A549 (cell line): ENCODE measurements around the gene DHX32. TPM values are rescaled to one million over a fixed set of nuclear protein-coding genes. Genes with fewer than 3 reads are reported as not detected.

Source experiments
- ATAC-seq, 2 experiments: fragments of 200-7000 bp in 1 of 2; fragments of >200 bp in 1 of 2; cut with Nextera tagmentation in 1 of 2; cut with Tn5 transposase in 1 of 2; 3 replicates each; pipeline versions ENCODE4 v1.8.0 to v1.9.1; 2018 to 2020; ENCODE audit warnings: mild to moderate bottlenecking in 1 of 2, moderate library complexity in 1 of 2
- CTCF ChIA-PET: fragments of 300-600 bp; sonication (Branson Sonifier 250); formaldehyde crosslinking; extraction: SDS; loops from one replicate; lab custom pipeline; 2021; ENCODE audit warnings: antibody characterized with exemption, inconsistent platforms; lab: Yijun Ruan, JAX
- POLR2A ChIA-PET: fragments of 350-600 bp; formaldehyde crosslinking; extraction: SDS; loops from one replicate; lab custom pipeline; 2021; ENCODE audit warnings: antibody characterized with exemption, inconsistent platforms; lab: Yijun Ruan, JAX
- DNase-seq, 2 experiments: peaks; one replicate each; pipeline versions ENCODE4 v3.0.0 to v3.0.0-alpha.2; 2011 to 2016; ENCODE audit warnings: low read depth in 1 of 2, low spot score in 1 of 2
- FAIRE-seq: peaks from 2 replicates; lab custom pipeline; 2011; peaks lifted over from hg19 to GRCh38; lab: Jason Lieb, UNC
- H3K27ac ChIP-seq, 2 experiments: fragments of >200 bp; sonication (Bioruptor Twin); formaldehyde crosslinking; 3 replicates each; pipeline ENCODE4 v1.5.1; 2016 to 2017
- H3K4me1 ChIP-seq: fragments of >200 bp; sonication (Bioruptor Twin); formaldehyde crosslinking; 3 replicates; pipeline ENCODE4 v1.6.1; 2016
- H3K4me2 ChIP-seq: fragments of >200 bp; sonication (Bioruptor Twin); formaldehyde crosslinking; 3 replicates; pipeline ENCODE4 v1.6.1; 2016
- H3K4me3 ChIP-seq: fragments of >200 bp; sonication (Bioruptor Twin); formaldehyde crosslinking; 3 replicates; pipeline ENCODE4 v1.5.1; 2016
- H3K9me3 ChIP-seq: fragments of >200 bp; sonication (Bioruptor Twin); formaldehyde crosslinking; 3 replicates; pipeline ENCODE4 v1.6.1; 2016
- CHD4 ChIP-seq: fragments of 200-600 bp; sonication (generic); IDR thresholded peaks from 2 replicates; pipeline ENCODE4 v1.6.1; 2016; ENCODE audit warnings: antibody characterized with exemption, mild to moderate bottlenecking, borderline replicate concordance
- EHMT2 ChIP-seq: fragments of 200-600 bp; sonication (generic); IDR thresholded peaks from 2 replicates; pipeline ENCODE4 v1.6.1; 2016; ENCODE audit warnings: antibody characterized with exemption, low read depth, mild to moderate bottlenecking, moderate library complexity
- ELK1 ChIP-seq: fragments of 150-350 bp; IDR thresholded peaks from 2 replicates; pipeline ENCODE4 v1.6.1; 2014; ENCODE audit warnings: low read depth, mild to moderate bottlenecking, low read length
- EP300 ChIP-seq, 2 experiments: fragments of >200 bp; sonication (Bioruptor Twin); formaldehyde crosslinking; IDR thresholded peaks; 2 replicates in 1 of 2; 3 replicates in 1 of 2; pipeline ENCODE4 v1.6.1; 2016 to 2017
- FOSL2 ChIP-seq, 2 experiments: fragments of 450-650 bp in 1 of 2; fragments of >200 bp in 1 of 2; sonication (Bioruptor Twin) in 1 of 2; formaldehyde crosslinking; IDR thresholded peaks; 2 replicates each; pipeline versions ENCODE4 v1.5.0 to v1.6.1; 2016 to 2020; ENCODE audit warnings: mild to moderate bottlenecking in 1 of 2, moderate library complexity in 1 of 2
- GATA3 ChIP-seq: IDR thresholded peaks from 2 replicates; pipeline ENCODE4 v1.6.1; 2012; ENCODE audit warnings: borderline replicate concordance
- HEYL ChIP-seq: fragments of 250-450 bp; sonication (Bioruptor Pico); IDR thresholded peaks from 2 replicates; pipeline ENCODE4 v1.8.0; 2021; ENCODE audit warnings: mild to moderate bottlenecking, moderate library complexity
- JUN ChIP-seq, 2 experiments: fragments of >200 bp; sonication (Bioruptor Twin); formaldehyde crosslinking; IDR thresholded peaks; 2 replicates in 1 of 2; 3 replicates in 1 of 2; pipeline ENCODE4 v1.6.1; 2016 to 2017
- JUNB ChIP-seq: fragments of >200 bp; sonication (Bioruptor Twin); formaldehyde crosslinking; IDR thresholded peaks from 2 replicates; pipeline ENCODE4 v1.6.1; 2016
- MAFK ChIP-seq: fragments of 450-650 bp; IDR thresholded peaks from 2 replicates; pipeline ENCODE4 v1.6.1; 2014; ENCODE audit not compliant: partially characterized antibody
- MAX ChIP-seq: IDR thresholded peaks from 2 replicates; pipeline ENCODE4 v1.6.1; 2012
- MYC ChIP-seq: IDR thresholded peaks from 2 replicates; pipeline ENCODE4 v1.6.1; 2012; ENCODE audit warnings: mild to moderate bottlenecking, inconsistent platforms, low read length, improper control_type of control experiment, borderline replicate concordance
- NPAS2 ChIP-seq: fragments of 250-450 bp; sonication (Bioruptor Pico); IDR thresholded peaks from 2 replicates; pipeline ENCODE4 v1.8.0; 2022; ENCODE audit warnings: mild to moderate bottlenecking, moderate library complexity, borderline replicate concordance
- NR3C1 ChIP-seq: fragments of >200 bp; sonication (Bioruptor Twin); formaldehyde crosslinking; IDR thresholded peaks from 3 replicates; pipeline ENCODE4 v1.6.1; 2017
- POLR2A ChIP-seq: IDR thresholded peaks from 2 replicates; pipeline ENCODE4 v1.6.1; 2012; ENCODE audit warnings: mild to moderate bottlenecking, low read length
- REST ChIP-seq: fragments of 200-600 bp; sonication (generic); IDR thresholded peaks from 2 replicates; pipeline ENCODE4 v1.6.1; 2016; ENCODE audit warnings: antibody characterized with exemption, mild to moderate bottlenecking, moderate library complexity
- RFX5 ChIP-seq: fragments of 450-650 bp; IDR thresholded peaks from 2 replicates; pipeline ENCODE4 v1.7.1; 2014; ENCODE audit warnings: antibody characterized with exemption, mild to moderate bottlenecking, moderate library complexity
- TFCP2L1 ChIP-seq: fragments of 250-450 bp; sonication (Bioruptor Pico); IDR thresholded peaks from 2 replicates; pipeline ENCODE4 v1.5.0; 2021; ENCODE audit warnings: mild to moderate bottlenecking
- ZNF302 ChIP-seq: fragments of 250-450 bp; sonication (Bioruptor Pico); IDR thresholded peaks from 2 replicates; pipeline ENCODE4 v1.9.0; 2021; ENCODE audit warnings: inconsistent platforms, mild to moderate bottlenecking, moderate library complexity
- WGBS: methylation state at CpG from one replicate; pipeline ENCODE4 v1.1.6; 2017; ENCODE audit errors: missing lambda C conversion rate; 5-methylcytosine and 5-hydroxymethylcytosine counted together
- polyA plus RNA-seq, 4 experiments: library from polyadenylated mRNA; depleted of rRNA in 3 of 4; stranded (reverse); fragments of >200 nt; fragmentation: RNase III in 1 of 4; extraction: RNeasy Plus Mini Kit Qiagen cat#74134 plus additional on column Dnase treatment in 1 of 4; gene quantifications; 2 replicates in 3 of 4; 3 replicates in 1 of 4; pipeline ENCODE4 v1.2.3, GENCODE V29; 2011 to 2017
- TF ChIP-seq, protein P1 (sequence below): fragments of >200 bp; sonication (Bioruptor Twin); formaldehyde crosslinking; IDR thresholded peaks from 2 replicates; pipeline ENCODE4 v1.6.1; 2016
- TF ChIP-seq, protein P2 (sequence below): fragments of 450-650 bp; IDR thresholded peaks from 2 replicates; pipeline ENCODE4 v1.6.1; 2014; ENCODE audit warnings: antibody characterized with exemption

The DHX32 gene
- polyA plus RNA-seq, 2 of the 4 experiments (the other 2 are of a cell fraction), result 37.4 to 61.8 TPM

GRCh38 chr10:125844751-125845221 is 36.3 kb downstream of the DHX32 start:
- Histone ChIP-seq H3K9me3 (no peaks in the 10 kb centered on the region), H3K4me2 (no peak overlapping the region), H3K27ac (no peak overlapping the region), H3K4me1 (peaks cover 20% of the 10 kb centered on the region), H3K4me3 (no peak overlapping the region)
- ChIA-PET POLR2A (interaction anchor here (0.8 kb wide), 1 partner anchor 21 kb away, joined by 4 read pairs; the partner anchor contains the start of genes BCCIP and UROS), CTCF (interaction anchor here (0.8 to 1.1 kb wide), 2 partner anchors 11 to 13 kb away, joined by 3 to 4 read pairs; no protein-coding TSS in a partner anchor)
- ATAC-seq (no peak), DNase-seq (no peak), FAIRE-seq (no peak)
- TF ChIP-seq EP300 (IDR thresholded peaks at IDR 0.05) (no peak), CHD4 (no peak)
- 88% methylated on average over 7 of the region's 7 CpGs for WGBS

GRCh38 chr10:125843603-125844329 is 37.3 kb downstream of the DHX32 start:
- ChIA-PET POLR2A (no interaction called here), CTCF (interaction anchor here (0.6 to 1.1 kb wide), 2 partner anchors 12 to 83 kb away, joined by 4 read pairs; no protein-coding TSS in a partner anchor)
- H3K4me2 ChIP-seq, result no peak overlapping the region
- no peak overlapping the region for H3K4me3 ChIP-seq
- DNase-seq (no peak), FAIRE-seq (no peak), ATAC-seq (no peak)
- peaks cover 20% of the 10 kb centered on the region for H3K4me1 ChIP-seq
- H3K27ac ChIP-seq, result no peak overlapping the region
- H3K9me3 ChIP-seq, result no peaks in the 10 kb centered on the region
- TF ChIP-seq ZNF302 (CRISPR knock-in tag) (no peak), JUN (IDR thresholded peaks at IDR 0.05) (no peak), HEYL (no peak), ELK1 (no peak), EHMT2 (no peak), POLR2A (no peak), MYC (no peak), REST (no peak), NPAS2 (CRISPR knock-in tag) (no peak), NR3C1 (no peak), MAFK (no peak), RFX5 (no peak), TFCP2L1 (CRISPR knock-in tag) (no peak)
- WGBS, result 93% methylated on average over 9 of the region's 9 CpGs

- Histone ChIP-seq H3K4me2 (peak overlapping the region; percentile 65), H3K4me3 (no peak overlapping the region), H3K27ac (peak overlapping the region; percentile 12 to 55; a peak in 4 of 6 replicates), H3K9me3 (no peaks in the 10 kb centered on the region), H3K4me1 (peaks cover 20% of the 10 kb centered on the region)
- ATAC-seq (peak in 1 of 2 experiments; percentile 59; a peak in 3 of 6 replicates), FAIRE-seq (no peak), DNase-seq (peak in 1 of 2 experiments; percentile 61)
- TF ChIP-seq MAX (peak; percentile 50), JUNB (peak; percentile 59), EP300 (IDR thresholded peaks at IDR 0.05) (no peak), GATA3 (peak; percentile 21; the same call in 1 of the 2 replicates), FOSL2 (IDR thresholded peaks at IDR 0.05) (peak; percentile 71), FOSL2 (CRISPR knock-in tag; IDR thresholded peaks at IDR 0.05) (peak; percentile 83)
- TF ChIP-seq, protein P1, sequence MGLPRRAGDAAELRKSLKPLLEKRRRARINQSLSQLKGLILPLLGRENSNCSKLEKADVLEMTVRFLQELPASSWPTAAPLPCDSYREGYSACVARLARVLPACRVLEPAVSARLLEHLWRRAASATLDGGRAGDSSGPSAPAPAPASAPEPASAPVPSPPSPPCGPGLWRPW, result no peak
- TF ChIP-seq, protein P2, sequence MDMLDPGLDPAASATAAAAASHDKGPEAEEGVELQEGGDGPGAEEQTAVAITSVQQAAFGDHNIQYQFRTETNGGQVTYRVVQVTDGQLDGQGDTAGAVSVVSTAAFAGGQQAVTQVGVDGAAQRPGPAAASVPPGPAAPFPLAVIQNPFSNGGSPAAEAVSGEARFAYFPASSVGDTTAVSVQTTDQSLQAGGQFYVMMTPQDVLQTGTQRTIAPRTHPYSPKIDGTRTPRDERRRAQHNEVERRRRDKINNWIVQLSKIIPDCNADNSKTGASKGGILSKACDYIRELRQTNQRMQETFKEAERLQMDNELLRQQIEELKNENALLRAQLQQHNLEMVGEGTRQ, result peak; percentile 18; the same call in 1 of the 2 replicates
- 23% methylated on average over 3 of the region's 3 CpGs for WGBS
- CTCF ChIA-PET, result interaction anchor here (0.5 kb wide), 1 partner anchor 30 kb away, joined by 3 read pairs; no protein-coding TSS in a partner anchor
- POLR2A ChIA-PET, result interaction anchor here (1.0 kb wide), 1 partner anchor 18 kb away, joined by 5 read pairs; the partner anchor contains the start of genes BCCIP and UROS
These were observed 40.1 kb downstream of the DHX32 start for GRCh38 chr10:125840955-125841354.
